Stimulated activated CD4-positive, alpha-beta T cell treated with anti-CD3 and anti-CD28 coated beads, TNF-alpha, amount 100 ng/mL, for 48 hours (primary cell): ENCODE data around the gene CPNE6.
"Not testable (repeated sequence)": the region's sequence is repeated elsewhere in the genome, so short reads cannot be mapped to it uniquely, and the experiment has no call there.

Source experiments
- DNase-seq, 3 donors: peaks; one replicate each; pipeline ENCODE4 v3.0.0-alpha.2; 2020; ENCODE audit warnings: low read depth in 3 of 3

CPNE6 gene

GRCh38 chr14:24071144-24071697 is at the start of gene CPNE6:
Gene CPNE6, plus strand, starts transcription at chr14:24071562. Its CDS starts 1,375 bp downstream, at chr14:24072937.
- DNase-seq = peak in 1 of 3 donors; percentile 55

DNA sequence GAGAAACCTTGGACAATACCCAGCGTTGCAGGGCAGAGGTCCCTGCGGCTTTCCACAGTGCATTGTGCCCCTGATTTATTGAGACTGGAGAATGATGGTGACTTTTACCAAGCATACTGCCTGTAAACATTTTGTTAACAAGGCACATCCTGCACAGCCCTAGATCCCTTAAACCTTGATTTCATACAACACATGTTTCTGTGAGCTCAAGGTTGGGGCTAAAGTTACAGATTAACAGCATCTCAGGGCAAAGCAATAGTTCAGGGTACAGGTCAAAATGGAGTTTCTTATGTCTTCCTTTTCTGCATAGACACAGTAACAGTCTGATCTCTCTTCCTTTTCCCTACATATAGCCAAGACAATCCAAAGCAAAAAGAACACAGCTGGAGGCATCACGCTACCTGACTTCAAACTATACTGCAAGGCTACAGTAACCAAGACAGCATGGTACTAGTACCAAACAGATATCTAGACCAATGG is 46.4 kb upstream of the CPNE6 start:
- DNase-seq = not testable (repeated sequence)

DNA sequence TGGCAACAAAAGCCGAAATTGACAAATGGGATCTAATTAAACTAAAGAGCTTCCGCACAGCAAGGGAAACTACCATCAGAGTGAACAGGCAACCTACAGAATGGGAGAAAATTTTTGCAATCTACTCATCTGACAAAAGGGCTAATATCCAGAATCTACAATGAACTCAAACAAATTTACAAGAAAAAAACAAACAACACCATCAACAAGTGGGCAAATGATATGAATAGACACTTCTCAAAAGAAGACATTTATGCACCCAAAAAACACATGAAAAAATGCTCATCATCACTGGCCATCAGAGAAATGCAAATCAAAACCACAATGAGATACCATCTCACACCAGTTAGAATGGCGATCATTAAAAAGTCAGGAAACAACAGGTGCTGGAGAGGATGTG is 41.7 kb upstream of the CPNE6 start:
- DNase-seq = not testable (repeated sequence)

DNA sequence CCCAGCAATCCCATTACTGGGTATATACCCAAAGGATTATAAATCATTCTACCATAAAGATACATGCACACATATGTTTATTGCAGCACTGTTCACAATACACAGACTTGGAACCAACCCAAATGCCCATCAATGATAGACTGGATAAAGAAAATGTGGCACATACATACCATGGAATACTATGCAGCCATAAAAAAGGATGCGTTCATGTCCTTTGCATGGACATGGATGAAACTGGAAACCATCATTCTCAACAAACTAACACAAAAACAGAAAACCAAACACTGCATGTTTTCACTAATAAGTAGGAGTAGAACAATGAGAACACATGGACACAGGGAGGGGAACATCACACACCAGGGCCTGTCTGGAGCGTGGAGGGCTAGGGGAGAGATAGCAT is 40.0 kb upstream of the CPNE6 start:
- not testable (repeated sequence) for DNase-seq

GRCh38 chr14:24032727-24033418 is 38.5 kb upstream of the CPNE6 start:
- no peak for DNase-seq

- not testable (repeated sequence) for DNase-seq
Measured at GRCh38 chr14:24035769-24036168, 35.6 kb upstream of the CPNE6 start.

DNA sequence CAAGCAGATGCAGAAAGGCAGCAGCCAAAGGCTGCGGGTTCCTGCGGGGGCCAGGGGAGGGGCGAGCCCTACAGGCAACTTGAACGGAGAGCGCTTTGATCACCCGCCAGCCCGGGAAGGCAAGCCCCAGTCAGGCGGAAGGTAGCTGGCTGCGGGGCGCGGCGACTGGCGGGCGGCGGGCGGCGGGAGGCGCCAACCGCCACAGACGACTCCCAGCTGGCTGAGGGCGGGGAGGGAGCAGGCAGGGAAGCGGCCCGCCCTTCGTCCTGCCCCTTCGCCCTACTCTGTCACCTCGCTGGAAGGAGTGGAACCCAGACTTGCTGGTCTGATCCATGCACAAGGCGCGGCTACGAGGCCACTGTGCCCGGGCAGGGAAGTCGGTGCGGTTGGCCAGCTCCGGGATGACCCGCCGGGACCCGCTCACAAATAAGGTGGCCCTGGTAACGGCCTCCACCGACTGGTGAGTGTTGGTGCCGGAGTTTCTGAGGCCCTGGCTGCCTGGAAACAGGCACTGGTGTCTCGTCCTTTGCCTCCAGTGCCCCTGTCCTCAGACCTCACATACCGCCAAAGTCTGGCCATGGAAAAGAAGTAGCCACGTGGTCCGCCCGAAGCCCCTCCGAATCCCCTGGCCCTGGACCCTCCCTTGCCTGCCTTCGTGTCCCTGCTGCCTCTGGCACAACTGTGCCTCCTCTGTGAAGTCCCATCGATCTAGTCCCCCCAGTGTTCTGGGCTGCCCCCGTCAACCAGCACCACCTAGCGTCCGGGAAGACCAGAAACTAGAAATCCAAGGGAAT is 35.0 kb upstream of the CPNE6 start:
- peak in 2 of 3 donors; percentile 29 to 60 for DNase-seq

- DNase-seq = not testable (repeated sequence)
Measured at GRCh38 chr14:24036963-24037657, 34.3 kb upstream of the CPNE6 start.

- DNase-seq = no peak
Measured at GRCh38 chr14:24037658-24038037, 33.7 kb upstream of the CPNE6 start.

DNA sequence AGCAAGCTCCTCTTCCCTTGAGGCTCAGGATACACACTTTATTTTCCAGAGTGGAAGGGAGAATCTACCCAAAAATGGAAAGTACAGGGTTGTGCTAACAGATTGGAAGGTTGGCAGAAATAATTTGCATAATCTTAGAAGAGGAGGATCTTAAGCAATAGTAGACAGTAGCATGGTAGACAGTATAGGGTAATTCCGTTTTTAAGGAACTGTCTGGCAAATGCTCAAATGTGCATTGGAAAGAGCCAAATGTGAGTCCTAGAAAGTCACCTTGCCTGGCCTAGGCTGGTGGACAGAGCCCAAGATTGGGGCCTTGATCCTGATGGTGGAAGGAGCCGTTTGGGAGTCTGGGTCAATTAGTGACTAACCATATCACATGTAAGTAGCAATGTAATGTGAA is 32.7 kb upstream of the CPNE6 start:
- no peak for DNase-seq

- no peak for DNase-seq
Measured at GRCh38 chr14:24040692-24041091, 30.7 kb upstream of the CPNE6 start.

GRCh38 chr14:24042746-24043145 is 28.6 kb upstream of the CPNE6 start:
- DNase-seq = no peak

GRCh38 chr14:24049002-24049401 is 22.4 kb upstream of the CPNE6 start:
- DNase-seq = not testable (repeated sequence)

- not testable (repeated sequence) for DNase-seq
Measured at GRCh38 chr14:24050753-24051152, 20.6 kb upstream of the CPNE6 start.

- peak in 1 of 3 donors; percentile 15 for DNase-seq
Measured at GRCh38 chr14:24051176-24051788, 20.1 kb upstream of the CPNE6 start.

DNA sequence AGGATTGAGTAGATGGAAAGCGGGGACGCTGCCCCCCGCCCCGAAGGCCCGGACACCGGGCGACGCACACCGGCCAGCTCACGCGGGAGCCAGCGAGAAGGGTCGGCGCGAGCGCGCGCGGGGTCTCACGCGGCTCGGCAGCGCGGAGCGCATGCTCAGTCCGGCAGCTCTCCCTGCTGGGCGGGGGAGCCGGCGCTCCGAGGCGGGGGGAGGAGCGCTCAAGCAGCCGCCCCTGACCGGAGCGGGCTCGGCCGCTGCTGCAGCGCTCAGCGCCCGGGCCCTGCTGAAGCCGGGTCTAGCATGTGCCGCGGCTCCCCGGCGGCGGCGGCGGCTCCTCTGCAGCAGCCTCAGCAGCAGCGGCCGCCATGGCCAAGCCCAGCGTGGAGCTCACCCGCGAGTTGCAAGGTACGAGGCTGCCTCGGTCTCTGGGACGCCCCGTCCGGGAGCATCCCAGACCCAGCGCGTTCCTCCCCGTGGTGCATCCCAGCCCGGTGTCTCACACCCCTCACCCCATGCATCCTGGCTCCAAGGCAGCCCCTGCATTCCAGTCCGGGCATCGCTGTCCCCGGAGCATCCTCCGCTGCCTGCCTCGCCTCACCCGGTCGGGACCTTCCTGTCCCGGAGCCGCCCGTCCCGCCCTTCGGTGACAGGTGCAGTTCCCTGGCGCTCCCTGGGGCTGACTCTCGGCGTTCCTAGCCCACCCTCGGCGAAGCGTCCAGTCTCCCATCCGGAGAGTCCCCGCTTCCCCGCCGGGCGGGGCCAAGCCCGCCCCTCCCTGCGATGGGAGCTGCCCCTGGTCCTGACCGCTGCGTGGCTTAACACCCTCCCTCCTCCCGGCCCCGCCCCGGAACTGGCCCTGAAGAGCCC is 19.3 kb upstream of the CPNE6 start, which contains the start of gene CARMIL3:
TSS of gene CARMIL3 (plus strand) at position 221 of the 867 bp plus-strand sequence. CDS start at position 366, 145 bp downstream.
- peak in 2 of 3 donors; percentile 24 to 49 for DNase-seq

DNA sequence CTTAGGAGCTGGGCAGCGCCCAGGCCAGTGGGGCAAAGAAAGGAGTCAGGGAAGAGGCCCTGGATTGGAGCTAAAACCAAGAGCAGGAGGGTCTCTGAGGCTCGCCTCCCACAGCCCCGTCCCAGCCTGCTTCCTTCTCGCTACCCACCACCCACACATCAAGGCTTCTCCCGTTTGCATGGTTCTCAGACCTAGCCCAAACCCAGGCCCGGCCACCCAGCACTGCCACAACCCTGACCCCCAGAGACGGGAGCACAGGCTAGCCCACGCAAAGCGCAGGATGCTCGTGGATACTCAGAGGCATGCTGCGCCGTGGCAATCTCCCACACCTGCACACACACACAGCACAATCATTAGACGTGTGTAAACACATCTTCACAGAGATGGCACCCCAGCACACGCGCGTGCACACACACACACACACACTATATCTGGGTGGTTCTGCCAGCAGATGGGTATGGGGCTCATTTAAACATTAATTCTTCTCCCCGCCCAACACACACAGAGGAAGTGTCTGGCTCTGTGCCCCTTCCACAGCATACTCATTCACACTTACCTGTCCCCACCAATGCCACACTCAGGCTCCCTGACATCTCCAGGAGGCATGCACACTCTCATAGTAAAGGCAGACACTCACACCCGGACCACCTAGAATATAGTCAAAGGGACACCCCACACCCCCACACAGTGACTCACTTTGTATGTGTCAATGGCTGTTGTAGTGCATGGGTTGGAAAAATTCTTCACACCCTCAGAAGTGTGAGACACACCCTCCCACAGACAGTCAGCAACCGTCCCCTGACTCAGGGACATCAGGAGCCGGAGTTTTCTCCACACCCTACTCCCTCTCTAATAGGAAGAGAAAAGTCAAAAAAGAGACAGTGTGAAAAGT is 18.5 kb upstream of the CPNE6 start:
- peak in 2 of 3 donors; percentile 45 to 54 for DNase-seq

DNA sequence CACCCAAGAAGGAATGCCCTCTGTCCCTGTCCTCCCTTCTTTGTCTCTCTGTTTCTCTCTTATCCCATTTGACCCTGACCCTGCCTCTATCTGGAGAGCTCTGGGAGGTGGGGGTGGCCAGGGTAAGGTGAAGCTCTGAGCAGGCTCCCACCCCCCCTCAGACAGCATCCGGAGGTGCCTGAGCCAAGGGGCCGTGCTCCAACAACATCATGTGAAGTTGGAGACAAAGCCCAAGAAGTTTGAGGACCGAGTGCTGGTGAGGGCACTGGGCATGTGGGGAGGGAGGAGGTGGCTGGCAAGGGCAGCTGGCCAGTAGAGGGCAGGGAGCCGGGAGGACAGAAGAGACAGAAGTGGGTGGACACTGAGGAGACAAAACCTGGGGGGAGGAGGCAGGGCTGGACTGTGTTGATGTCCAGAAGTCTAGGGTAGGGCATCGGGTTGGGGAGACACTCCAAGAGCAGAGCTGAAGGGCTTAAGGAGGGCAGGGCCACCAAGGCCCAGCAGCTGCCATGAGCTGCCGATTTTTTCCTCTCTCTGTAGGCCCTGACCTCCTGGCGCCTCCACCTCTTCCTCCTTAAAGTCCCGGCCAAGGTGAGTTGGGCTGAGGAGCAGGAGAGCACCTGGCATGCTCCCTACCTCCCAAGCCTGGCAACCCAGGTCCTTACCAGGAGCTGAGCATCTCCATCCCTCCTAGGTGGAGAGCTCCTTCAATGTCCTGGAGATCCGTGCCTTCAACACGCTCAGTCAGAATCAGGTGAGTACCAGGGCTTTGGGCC is 17.6 kb upstream of the CPNE6 start:
- DNase-seq = no peak

DNA sequence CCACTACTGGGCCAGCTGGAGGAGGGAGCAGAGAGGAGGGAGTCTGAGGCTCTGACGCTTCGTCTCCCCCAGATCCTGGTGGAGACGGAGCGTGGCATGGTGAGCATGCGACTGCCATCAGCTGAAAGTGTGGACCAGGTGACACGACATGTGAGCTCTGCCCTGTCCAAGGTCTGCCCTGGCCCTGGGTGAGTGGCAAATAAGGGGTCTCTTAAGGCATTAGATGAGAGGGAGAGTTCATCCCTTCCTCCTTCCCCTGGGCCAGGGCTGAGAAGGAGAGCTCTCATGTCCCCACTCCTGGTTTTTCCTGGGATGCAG is 17.1 kb upstream of the CPNE6 start:
- DNase-seq = no peak
